Activated effector memory CD4-positive, alpha-beta T cell treated with Interleukin-2 at 50 U/mL for 16 hours (primary cell): ENCODE measurements around the gene MINDY1.

Experiments used
- DNase-seq: peaks from one replicate; pipeline ENCODE4 v3.0.0-alpha.2; 2020

Gene MINDY1

GRCh38 chr1:150985179-150985825 lies 21.4 kb downstream of the MINDY1 start:
- no peak for DNase-seq

GRCh38 chr1:150981805-150982712 lies 24.6 kb downstream of the MINDY1 start, which contains the start of gene ANXA9:
Gene ANXA9 (plus strand): TSS chr1:150982292. CDS start chr1:150983106, 814 bp downstream.
- DNase-seq, result no peak

GRCh38 chr1:150981177-150981804 lies 25.4 kb downstream of the MINDY1 start:
- no peak for DNase-seq

GRCh38 chr1:150979092-150980056 lies 27.3 kb downstream of the MINDY1 start:
- peak; percentile 78 for DNase-seq

DNA sequence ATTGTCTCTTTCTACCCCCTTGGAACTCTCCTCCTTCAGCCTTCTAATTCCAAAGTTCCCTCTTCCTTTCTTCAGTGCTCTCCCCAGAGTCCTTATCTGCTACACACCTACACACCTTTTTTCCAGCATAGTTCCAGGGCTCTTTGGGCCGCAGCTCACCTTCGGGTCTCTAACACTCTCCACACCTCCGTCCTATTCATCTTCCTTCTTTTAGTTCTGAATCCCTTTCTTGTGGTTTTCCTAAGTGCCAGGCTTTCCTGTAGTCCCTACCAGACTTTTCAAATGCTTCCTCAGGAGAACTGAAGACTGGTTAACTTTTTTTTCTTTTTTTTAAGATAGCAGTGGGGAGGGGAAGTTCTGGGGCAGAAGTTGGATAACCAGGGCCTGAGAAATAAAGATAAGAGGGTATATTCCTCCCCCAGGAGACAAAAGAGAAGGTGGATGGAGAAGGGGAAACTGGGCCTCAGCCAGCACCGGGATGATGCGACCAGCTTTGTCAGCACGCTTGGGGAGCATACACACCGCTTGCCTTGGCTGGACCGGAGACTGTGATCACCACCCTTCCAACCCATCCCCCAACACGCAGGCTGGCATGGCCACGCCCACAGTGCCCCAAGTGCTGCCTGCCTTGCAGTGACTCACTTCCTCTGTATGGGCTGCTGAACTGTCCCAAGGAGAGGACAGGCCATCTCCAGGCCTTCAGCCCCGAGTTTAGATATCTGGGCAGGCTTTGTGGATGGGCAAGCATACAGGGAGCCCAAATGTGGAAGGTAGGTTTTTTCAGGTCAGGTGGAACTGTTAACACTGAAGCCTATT lies 29.6 kb downstream of the MINDY1 start:
- peak; percentile 67 for DNase-seq

DNA sequence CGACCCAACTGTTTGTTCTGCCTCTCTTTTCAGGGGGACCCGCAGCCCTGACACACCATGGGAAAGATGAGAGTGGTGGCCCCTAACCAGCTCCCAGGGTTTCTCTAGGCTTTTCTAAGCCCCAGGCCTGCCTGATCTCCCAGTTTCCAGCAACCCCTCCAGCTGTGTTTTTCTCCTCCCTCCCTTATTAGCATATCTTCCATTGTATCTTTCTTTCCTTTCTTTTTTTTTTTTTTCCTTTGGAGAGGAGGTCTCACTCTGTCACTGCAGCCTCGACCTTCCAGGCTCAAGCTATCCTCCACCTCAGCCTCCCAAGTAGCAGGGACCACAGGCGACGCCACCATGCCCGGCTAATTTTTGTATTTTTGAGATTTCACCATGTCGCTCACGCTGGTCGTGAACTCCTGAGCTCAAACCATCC lies 30.3 kb downstream of the MINDY1 start:
- no peak for DNase-seq

DNA sequence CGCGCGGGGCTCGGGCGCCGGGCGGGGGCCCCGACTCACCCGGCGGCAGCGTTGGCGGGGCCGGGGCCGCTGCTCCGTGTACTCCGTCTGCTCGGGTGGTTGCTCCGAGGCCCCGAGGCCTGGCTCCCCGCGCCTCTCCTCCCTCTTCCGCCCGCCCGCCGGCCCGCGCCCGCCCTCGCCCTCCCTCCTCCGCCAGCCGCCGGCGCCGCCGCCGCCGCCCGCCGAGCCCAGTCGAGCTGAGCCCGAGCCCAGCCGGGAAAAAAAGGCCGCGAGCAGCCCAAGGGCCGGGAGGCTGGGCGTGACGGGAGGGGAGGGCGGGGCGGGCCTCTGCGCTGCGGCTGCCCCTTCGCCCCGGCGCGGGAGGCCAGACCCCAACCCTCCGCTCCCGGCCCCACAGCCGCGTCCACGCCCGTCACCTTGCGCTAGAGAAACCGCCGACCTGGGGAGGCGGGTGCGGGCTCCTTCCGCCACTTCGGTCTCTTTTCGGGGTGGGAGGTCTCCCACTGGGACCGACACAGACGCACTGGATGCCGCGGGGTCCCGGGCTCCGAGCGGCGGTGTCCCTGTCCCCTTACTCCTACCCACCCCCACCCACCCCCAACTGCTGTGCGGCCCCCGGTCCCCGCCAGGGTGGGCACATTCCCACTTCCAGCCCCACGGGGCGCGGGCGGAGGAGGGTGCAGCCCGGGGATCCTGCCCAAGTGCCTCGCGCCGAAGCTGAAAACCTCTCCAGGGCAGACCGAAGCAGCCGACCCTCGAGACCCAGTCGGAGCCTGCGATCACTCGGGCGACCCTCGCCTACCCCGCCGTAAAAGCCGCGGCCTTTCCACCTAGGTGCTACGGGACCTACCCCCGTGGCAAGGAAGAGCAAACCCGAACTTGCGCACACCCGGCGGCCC lies 31.9 kb downstream of the MINDY1 start, which contains the start of gene CERS2:
Gene CERS2 (minus strand): TSS at position 256 of the 899 bp plus-strand sequence. CDS start 5,745 bp downstream, outside the sequence.
- peak; percentile 70 for DNase-seq

GRCh38 chr1:150973836-150974579 lies 32.7 kb downstream of the MINDY1 start:
- peak; percentile 35 for DNase-seq

DNA sequence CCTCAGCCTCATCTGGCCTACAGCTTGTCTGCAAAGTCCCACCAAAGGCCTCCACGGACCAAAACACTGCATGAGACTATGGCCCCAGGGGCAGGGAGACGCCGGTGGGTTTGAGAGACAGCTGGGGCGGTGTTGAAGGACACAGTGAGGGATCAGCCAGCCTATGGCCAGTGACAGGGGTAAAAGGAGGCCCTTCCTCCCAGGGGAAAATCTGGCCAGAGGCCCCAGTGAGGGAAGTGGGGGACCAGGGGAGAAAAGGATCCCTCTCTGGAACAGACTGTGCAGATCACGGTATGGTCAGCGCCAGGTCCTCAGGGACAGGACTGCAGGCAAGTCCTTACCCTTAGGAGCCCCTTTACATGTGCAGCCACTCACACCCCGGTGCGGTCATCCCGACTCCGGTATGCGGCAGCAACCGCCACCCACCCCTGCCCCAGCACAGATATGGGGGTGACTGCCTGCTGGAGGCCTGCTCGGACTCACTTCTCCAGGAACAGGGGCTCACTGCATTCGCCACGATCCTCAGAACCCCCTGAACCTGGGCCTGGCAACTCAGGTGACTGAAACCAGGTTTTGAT lies 33.4 kb downstream of the MINDY1 start:
- peak; percentile 6 for DNase-seq

DNA sequence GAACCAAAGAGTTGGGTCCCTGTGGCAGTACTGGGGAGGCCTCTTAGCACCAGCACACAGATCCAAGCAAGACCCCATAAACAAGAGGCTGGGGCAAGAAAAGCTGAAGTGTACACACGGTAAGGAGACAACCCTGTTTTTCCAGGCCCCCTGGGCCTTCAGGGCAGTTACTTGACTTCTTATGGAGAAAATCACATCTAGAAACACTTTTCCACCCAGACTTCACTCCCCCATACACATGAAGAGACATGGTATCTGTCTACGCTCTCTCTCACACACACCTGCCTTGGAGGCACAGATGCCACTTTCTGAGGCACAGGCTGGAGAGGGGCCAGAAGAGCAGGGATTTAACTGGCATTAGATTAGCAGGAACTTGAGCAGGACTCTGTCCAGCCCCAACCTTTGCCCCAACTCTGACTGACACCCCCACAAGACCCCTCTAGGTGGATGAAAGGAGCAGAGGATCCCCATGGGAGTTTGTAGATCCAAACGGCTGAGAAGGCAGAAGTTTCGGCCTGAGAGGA lies 34.2 kb downstream of the MINDY1 start:
- no peak for DNase-seq

GRCh38 chr1:150971583-150972416 lies 34.9 kb downstream of the MINDY1 start:
- DNase-seq, result no peak

DNA sequence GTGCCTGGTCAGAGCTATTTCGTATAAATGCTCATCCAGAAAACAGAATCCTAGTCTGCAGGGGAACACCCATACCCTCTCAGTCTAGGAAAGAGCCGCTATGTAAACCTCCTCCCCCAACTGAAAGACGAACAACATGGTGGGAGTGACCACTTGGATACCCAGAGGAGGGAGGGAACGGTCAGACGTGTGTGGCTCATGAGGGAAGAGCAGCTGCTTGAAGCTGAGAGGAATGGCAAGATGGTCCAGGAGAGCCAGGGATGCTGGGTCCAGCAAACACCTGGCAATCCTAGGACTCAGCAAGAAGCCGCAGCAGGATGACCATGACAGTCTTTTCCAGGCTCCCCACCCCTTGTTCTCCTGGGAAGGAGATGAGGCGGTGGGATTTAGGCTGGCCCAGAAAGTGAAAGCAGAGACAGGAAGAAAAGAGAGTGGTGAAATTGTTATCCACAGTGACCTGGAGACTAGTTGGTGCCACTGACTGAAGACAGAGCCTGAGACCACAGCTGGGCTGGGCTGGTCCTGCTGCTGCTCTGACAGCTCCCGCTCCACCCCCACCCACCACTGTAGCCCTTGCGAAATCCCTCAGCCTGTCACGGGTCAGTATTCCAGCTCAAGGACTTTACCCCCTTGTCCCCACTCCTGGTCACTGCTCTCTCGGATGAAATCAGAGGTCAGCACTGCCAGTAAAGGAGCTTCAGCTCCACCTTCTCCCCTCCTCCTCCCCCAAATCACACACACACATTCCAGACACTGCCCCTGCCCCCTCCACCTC lies 35.7 kb downstream of the MINDY1 start:
- DNase-seq, result no peak

GRCh38 chr1:150969626-150970025 lies 37.1 kb downstream of the MINDY1 start:
- no peak for DNase-seq

- DNase-seq, result no peak
Measured at GRCh38 chr1:150968491-150968890, 38.2 kb downstream of the MINDY1 start.

- no peak for DNase-seq
Measured at GRCh38 chr1:150967936-150968335, 38.8 kb downstream of the MINDY1 start.

DNA sequence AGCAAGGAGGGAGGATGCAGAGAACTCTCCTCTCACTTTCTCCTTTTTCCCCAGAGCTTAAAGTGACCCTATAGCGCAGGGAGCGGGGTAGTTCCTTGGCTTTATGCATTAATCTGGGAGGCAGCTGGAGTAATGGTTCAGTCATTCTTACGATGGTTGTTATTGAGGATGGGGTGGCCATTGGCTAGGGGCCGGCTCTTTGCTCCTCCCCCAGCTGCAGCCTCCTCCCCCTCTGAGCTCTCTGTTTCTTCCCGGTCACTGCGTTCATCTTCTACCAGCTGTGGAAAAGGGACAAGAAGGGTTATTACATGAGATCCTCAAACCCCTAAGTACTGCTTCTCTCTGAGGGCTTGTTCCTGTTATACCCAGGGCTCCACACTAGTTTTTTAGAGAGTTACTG lies 40.7 kb downstream of the MINDY1 start:
- no peak for DNase-seq

- no peak for DNase-seq
Measured at GRCh38 chr1:150965605-150966004, 41.1 kb downstream of the MINDY1 start.
